Measurements from ENCODE around the gene CABCOCO1.
"Not testable (repeated sequence)": the region's sequence is repeated elsewhere in the genome, so short reads cannot be mapped to it uniquely, and the experiment has no call there.

The CABCOCO1 gene

DNA sequence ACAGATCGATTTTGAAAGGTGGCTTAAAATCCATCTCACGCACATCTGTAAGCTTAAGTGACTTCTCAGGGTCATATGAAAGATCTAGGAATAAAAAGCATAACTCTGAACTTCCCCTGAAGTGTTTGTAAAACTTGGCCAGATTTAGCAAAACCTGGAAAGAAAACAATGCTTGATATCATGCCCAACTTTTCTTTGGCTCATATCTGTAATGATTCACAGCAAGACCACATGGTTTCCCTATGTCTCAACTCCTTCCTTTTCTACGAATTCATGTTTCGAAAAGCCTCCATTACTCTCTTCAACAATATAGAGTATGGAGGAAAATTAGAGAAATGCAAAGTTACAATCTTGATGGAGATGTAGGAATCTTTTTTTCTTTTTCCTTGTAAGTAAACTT lies 20.1 kb upstream of the CABCOCO1 start:
- DNase-seq (ENCODE audit: low read depth, low spot score), result no peak

- DNase-seq (ENCODE audit: low read depth, low spot score), result no peak
Observed at GRCh38 chr10:61643316-61643751, 19.4 kb upstream of the CABCOCO1 start.

GRCh38 chr10:61653699-61654098 lies 9.0 kb upstream of the CABCOCO1 start:
- DNase-seq (ENCODE audit: low read depth, low spot score), result no peak

DNA sequence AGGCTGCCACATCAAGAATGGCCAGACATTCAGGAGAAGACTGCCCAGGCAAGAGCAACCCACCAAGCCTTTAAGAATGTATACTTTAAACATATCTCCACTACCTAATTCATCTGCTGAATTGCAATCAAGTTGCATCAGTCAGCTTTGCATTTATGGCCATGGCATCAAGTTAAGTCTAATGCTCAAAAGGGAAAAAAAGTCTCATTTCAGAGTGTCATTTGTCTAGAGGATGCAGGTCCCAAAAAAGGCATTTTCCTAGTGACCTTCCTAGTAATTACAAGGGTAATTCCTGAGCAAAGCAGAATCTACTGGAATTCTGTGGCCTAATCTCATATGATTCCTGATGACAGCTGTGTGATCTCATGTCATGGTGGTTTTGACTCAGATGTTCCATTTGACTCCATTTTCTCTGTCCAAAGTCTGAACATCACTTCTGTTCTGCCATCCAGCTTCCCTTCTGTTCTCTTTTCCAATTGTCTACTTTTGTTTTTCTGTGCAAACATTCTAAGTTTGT lies 7.3 kb upstream of the CABCOCO1 start:
- DNase-seq (ENCODE audit: low read depth, low spot score), result no peak

GRCh38 chr10:61663466-61663865 lies 737 bp downstream of the CABCOCO1 start:
- DNase-seq (ENCODE audit: low read depth, low spot score), result no peak

DNA sequence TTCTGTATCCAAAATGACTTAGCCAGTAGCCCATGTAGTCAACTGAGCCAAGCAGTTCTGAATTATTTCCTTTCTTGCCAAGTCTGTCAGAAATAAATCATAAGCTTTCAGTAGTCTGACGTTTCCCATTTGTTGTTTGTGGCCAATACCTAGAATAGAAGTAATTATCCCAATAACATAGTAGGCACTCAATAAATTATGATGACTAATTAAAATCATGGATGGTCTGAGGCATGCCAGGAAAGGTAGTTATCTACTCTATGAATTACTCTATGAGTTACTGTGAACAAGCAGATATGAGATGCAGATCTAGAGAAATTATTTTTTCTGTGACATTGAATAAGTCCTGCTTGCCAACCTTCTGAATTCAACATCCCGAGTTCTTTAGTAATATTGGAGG lies 2.3 kb downstream of the CABCOCO1 start:
- no peak for DNase-seq (ENCODE audit: low read depth, low spot score)

DNA sequence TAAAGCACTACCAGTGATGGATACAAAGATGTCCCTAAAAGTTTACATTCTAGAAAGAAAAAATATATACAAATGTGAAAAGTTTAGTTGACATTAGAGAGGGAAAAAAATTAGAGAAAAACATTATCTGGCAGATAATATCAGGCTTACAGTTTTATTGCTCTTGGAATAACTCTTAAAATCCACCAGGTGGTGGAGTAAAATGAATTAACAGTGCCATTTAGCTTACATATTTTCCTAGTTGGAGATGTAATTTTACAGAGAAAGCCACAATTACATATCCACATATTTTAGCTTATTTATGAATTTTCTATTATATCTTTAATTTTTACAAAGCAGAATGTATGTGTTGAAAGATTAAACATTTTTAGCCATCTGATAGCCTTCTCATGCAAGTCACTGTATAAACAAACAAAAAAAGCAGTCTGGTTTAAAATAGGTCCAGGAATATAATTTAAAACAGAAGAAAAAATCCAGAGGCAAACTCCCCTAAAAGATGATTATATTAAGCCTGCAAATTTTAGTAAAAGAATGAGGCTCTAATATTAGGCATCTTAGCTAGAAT lies 6.5 kb downstream of the CABCOCO1 start:
- DNase-seq (ENCODE audit: low read depth, low spot score), result no peak

- DNase-seq (ENCODE audit: low read depth, low spot score), result no peak
Observed at GRCh38 chr10:61669849-61670248, 7.1 kb downstream of the CABCOCO1 start.

GRCh38 chr10:61673360-61673759 lies 10.6 kb downstream of the CABCOCO1 start:
- no peak for DNase-seq (ENCODE audit: low read depth, low spot score)

GRCh38 chr10:61682323-61682722 lies 19.6 kb downstream of the CABCOCO1 start:
- DNase-seq (ENCODE audit: low read depth, low spot score), result no peak

DNA sequence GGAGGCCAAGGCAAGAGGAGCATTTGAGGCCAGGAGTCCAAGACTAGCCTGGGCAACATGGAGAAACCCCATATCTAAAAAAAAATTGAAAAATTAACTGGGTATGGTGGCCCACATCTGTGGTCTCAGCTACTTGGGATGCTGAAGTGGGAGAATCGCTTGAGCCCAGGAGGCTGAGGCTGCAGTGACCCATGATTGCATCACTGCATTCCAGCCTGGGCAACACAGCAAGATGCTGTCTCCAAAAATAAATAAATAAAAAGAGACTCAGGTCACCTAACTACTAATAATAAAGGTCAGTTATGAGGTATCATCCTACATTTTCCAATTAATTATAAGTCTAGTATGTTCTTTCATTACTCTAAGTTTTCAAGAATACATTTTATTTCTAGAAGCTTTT lies 20.6 kb downstream of the CABCOCO1 start:
- DNase-seq (ENCODE audit: low read depth, low spot score), result no peak

DNA sequence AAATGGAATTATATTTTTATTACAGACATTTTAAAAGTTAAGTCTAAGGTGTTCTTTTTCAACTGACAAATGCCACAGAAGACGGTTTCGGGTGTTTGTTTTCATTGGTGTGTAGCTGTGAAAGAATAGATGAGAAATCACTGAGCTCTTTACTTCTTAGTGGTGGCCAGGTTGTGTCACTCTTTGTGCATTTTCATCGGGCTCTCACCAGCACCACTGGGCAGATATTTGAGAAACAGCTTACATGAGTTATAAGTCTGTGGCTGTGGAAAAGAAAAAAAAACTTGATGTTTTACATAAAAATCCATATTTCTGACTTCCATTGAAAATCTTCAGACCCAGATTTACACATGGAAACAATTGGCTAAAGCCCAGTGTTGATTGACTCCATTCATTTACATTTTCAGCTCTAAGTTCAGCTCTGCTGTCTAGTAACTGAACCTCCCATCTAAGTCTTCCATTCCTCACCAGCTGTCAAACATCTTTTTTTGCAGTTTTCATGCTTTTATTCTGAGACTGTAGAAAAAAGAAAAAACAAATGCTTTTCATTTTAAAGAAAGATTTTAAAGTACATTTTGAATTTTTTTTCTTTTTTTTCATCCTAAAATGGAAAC lies 22.3 kb downstream of the CABCOCO1 start:
- DNase-seq (ENCODE audit: low read depth, low spot score), result no peak

- no peak for DNase-seq (ENCODE audit: low read depth, low spot score)
Observed at GRCh38 chr10:61688551-61689308, 26.0 kb downstream of the CABCOCO1 start.

DNA sequence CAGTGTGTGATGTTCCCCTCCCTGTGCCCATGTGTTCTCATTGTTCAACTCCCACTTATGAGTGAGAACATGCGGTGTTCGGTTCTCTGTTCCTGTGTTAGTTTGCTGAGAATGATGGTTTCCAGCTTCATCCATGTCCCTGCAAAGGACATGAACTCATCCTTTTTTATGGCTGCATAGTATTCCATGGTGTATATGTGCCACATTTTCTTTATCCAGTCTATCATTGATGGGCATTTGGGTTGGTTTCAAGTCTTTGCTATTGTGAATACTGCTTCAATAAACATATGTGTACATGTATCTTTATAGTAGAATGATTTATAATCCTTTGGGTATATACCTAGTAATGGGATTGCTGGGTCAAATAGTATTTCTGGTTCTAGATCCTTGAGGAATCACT lies 28.9 kb downstream of the CABCOCO1 start:
- not testable (repeated sequence) for DNase-seq (ENCODE audit: low read depth, low spot score)

GRCh38 chr10:61692447-61693010 lies 29.8 kb downstream of the CABCOCO1 start:
- DNase-seq (ENCODE audit: low read depth, low spot score), result no peak

DNA sequence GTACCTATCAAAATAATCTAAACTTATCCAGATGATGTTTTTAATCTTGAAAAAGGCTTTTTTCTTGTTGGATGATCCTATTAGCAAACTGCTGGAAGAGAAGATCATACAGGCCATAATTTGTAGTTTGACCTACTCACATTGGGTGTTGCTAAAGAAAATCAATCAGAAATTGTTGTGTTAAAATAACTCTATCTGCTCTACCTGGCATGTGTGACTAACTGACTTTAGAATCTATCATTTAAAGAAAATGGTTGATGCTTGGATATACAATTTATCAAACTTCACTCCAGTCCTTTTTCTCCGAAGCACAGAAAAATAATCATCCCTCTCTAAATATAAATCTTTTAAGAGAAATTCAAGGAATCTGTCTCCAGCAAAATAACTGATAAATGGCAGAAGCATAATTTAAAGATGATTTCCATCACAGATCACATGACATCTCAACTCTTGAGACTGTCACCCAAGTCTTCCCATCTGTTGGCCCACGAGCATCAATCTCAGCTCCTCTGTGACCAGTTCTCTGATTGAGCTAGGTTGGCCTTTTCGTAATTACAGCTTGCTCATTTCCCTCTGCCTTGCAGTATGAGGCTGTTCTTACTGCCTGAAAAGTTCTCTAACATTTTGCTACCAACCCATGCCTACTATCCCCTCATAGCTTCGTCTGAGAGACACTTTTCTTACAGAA lies 36.4 kb downstream of the CABCOCO1 start:
- no peak for DNase-seq (ENCODE audit: low read depth, low spot score)

GRCh38 chr10:61701055-61701705 lies 38.5 kb downstream of the CABCOCO1 start:
- DNase-seq (ENCODE audit: low read depth, low spot score), result no peak

GRCh38 chr10:61701706-61702105 lies 39.0 kb downstream of the CABCOCO1 start:
- DNase-seq (ENCODE audit: low read depth, low spot score), result no peak

- DNase-seq (ENCODE audit: low read depth, low spot score), result no peak
Observed at GRCh38 chr10:61702584-61702983, 39.9 kb downstream of the CABCOCO1 start.

DNA sequence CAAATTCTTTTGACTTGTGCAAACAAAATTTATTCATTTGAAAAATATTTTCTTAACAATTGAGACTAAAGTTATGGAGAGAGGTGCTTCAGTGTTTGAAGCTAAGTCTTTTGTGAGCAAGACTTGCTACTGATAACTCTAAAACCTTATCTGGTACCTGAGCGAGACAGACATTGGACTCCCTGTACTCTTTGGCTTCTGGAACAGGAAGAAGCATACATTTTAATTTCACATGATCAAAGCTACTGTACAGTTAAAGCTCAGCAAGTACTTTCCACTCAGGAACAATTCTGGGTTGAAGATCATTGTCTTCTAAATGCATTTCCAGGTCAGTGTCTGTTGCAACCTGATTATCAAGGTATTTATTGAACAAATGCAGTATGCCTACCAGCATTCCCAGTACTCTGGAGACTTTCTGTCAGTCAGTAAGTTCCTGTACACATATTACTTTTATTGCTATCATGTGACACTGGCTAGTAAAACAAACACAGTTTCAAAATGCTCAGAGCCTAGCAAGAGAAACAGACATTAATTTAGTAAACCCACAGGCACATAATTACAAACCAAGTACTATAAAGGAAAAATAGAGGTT lies 42.4 kb downstream of the CABCOCO1 start:
- DNase-seq (ENCODE audit: low read depth, low spot score), result no peak

- DNase-seq (ENCODE audit: low read depth, low spot score), result no peak
Observed at GRCh38 chr10:61708846-61709245, 46.1 kb downstream of the CABCOCO1 start.

All from ELF-1 (cell line).